Panc1 (cell line): ENCODE measurements around the gene DOCK1.

Experiments used
- CTCF ChIP-seq: fragments of 450-650 bp; IDR thresholded peaks from 2 replicates; pipeline ENCODE4 v1.5.1; 2017; ENCODE audit warnings: mild to moderate bottlenecking
- POLR2AphosphoS5 ChIP-seq: IDR thresholded peaks from 2 replicates; pipeline ENCODE4 v1.6.1; 2012; ENCODE audit warnings: mild to moderate bottlenecking, low read depth, low read length, moderate library complexity
- REST ChIP-seq, 2 experiments: IDR thresholded peaks; 2 replicates each; pipeline ENCODE4 v1.6.1; 2011 to 2012; ENCODE audit warnings: low read depth in 2 of 2, control low read depth in 1 of 2, low read length in 1 of 2, mild to moderate bottlenecking in 1 of 2, moderate library complexity in 1 of 2; ENCODE audit not compliant: insufficient read depth in 1 of 2
- SIN3A ChIP-seq: IDR thresholded peaks from 2 replicates; pipeline ENCODE4 v1.6.1; 2012; ENCODE audit warnings: low read depth, mild to moderate bottlenecking, low read length, moderate library complexity, borderline replicate concordance; ENCODE audit not compliant: insufficient read depth
- TCF7L2 ChIP-seq: IDR thresholded peaks from 2 replicates; pipeline ENCODE4 v1.6.1; 2011; ENCODE audit warnings: mild to moderate bottlenecking, low read depth, low read length, inconsistent platforms

- TF ChIP-seq POLR2AphosphoS5 (no peak), CTCF (no peak), SIN3A (no peak), REST (IDR thresholded peaks at IDR 0.05; ENCODE audit: insufficient read depth in 1 of 2, low read depth in 2 of 2, low read length in 1 of 2) (no peak), TCF7L2 (no peak)
Observed at GRCh38 chr10:127221281-127221680, 316.1 kb downstream of the DOCK1 start.
